Loucy (cell line): ENCODE results near the gene MBLAC2.

Source experiments
- CTCF ChIP-seq: fragments of 200-600 bp; sonication (generic); conservative IDR thresholded peaks from 2 replicates; pipeline ENCODE4 v1.5.1; 2014; ENCODE audit warnings: mild to moderate bottlenecking, antibody characterized with exemption, low read length
- EZH2phosphoT487 ChIP-seq: fragments of 200-600 bp; IDR thresholded peaks from 2 replicates; pipeline ENCODE4 v1.6.1; 2018; ENCODE audit warnings: antibody characterized with exemption, mild to moderate bottlenecking, moderate library complexity, borderline replicate concordance

GRCh38 chr5:90503596-90503995 lies 29.0 kb upstream of the MBLAC2 start:
- TF ChIP-seq CTCF (no peak), EZH2phosphoT487 (no peak)
